K562 (cell line): Measurements from ENCODE around the gene TBC1D2B. TPM values are rescaled to one million over a fixed set of nuclear protein-coding genes. Genes with fewer than 3 reads are reported as not detected.
A peak's percentile ranks its signal among the peaks of the same experiment; 100 is the strongest.

Source experiments
- ATAC-seq: fragments of 200-7000 bp; cut with Tn5 transposase; 3 replicates; pipeline ENCODE4 v1.9.1; 2020; ENCODE audit warnings: moderate library complexity
- BruUV-seq: library from RNA; stranded (reverse); fragments of 400-500 nt; replicated peaks from 2 replicates; lab custom pipeline; 2021; lab: Mats Ljungman, UMichigan
- CTCF ChIA-PET: fragments of 300-600 bp; formaldehyde crosslinking; extraction: SDS; loops from one replicate; lab custom pipeline; 2021; ENCODE audit warnings: low intra/inter-chr PET ratio; lab: Yijun Ruan, JAX
- POLR2A ChIA-PET: fragments of 300-600, 350-650 bp; sonication (Branson Sonifier 250); formaldehyde crosslinking; extraction: SDS; loops from one replicate; lab custom pipeline; 2021; ENCODE audit warnings: antibody characterized with exemption, inconsistent platforms; lab: Yijun Ruan, JAX
- DNase-seq, 4 experiments: peaks; one replicate each; pipeline versions ENCODE4 v3.0.0 to v3.0.0-alpha.2; 2011 to 2018; ENCODE audit warnings: low spot score in 3 of 4, mixed read lengths in 3 of 4; ENCODE audit errors: extremely low read depth in 1 of 4
- FAIRE-seq: peaks from 2 replicates; lab custom pipeline; 2011; peaks lifted over from hg19 to GRCh38; lab: Jason Lieb, UNC
- H2AFZ ChIP-seq: 2 replicates; pipeline ENCODE4 v1.6.0; 2011; ENCODE audit warnings: low read depth, low read length, control low read depth, inconsistent platforms
- H3K27ac ChIP-seq: fragments of 200-600 bp; 3 replicates; pipeline ENCODE4 v1.8.0; 2011; ENCODE audit warnings: low read depth, mild to moderate bottlenecking, control low read depth, inconsistent platforms, low read length, moderate library complexity, mixed read lengths; ENCODE audit errors: extremely low read depth
- H3K27me3 ChIP-seq, 2 experiments: fragments of 300-600 bp in 1 of 2; 2 replicates in 1 of 2; 3 replicates in 1 of 2; pipeline versions ENCODE4 v1.6.0 to v1.8.0; 2011; ENCODE audit warnings: inconsistent platforms in 2 of 2, low read length in 2 of 2, mild to moderate bottlenecking in 1 of 2, mixed read lengths in 1 of 2, moderate library complexity in 1 of 2; ENCODE audit not compliant: control insufficient read depth in 2 of 2, insufficient read depth in 2 of 2
- H3K36me3 ChIP-seq: fragments of 300-600 bp; 3 replicates; pipeline ENCODE4 v1.8.0; 2011; ENCODE audit warnings: mild to moderate bottlenecking, low read length, inconsistent platforms; ENCODE audit not compliant: control insufficient read depth, insufficient read depth
- H3K4me1 ChIP-seq, 2 experiments: fragments of 200-600 bp in 1 of 2; replicated peaks in 1 of 2; 2 replicates in 1 of 2; 3 replicates in 1 of 2; pipeline versions ENCODE4 v1.5.1 to v1.8.0; 2011; ENCODE audit warnings: inconsistent platforms in 2 of 2, low read length in 2 of 2, mild to moderate bottlenecking in 1 of 2, mixed read lengths in 1 of 2, moderate library complexity in 1 of 2; ENCODE audit not compliant: control insufficient read depth in 2 of 2, insufficient read depth in 2 of 2
- H3K4me2 ChIP-seq: 2 replicates; pipeline ENCODE4 v1.6.1; 2011; ENCODE audit warnings: low read length, control low read depth, inconsistent platforms, mixed read lengths; ENCODE audit not compliant: insufficient read depth
- H3K4me3 ChIP-seq: fragments of 200-600 bp; sonication (generic), shearing (Covaris generic); 2 replicates; pipeline ENCODE4 v1.5.1; 2016; ENCODE audit warnings: control low read depth, inconsistent platforms
- H3K79me2 ChIP-seq: fragments of 200-600 bp; 3 replicates; pipeline ENCODE4 v1.8.0; 2011; ENCODE audit warnings: low read length, inconsistent platforms; ENCODE audit not compliant: control insufficient read depth, insufficient read depth
- H3K9ac ChIP-seq, 2 experiments: 2 replicates each; pipeline versions ENCODE4 v1.6.0 to v1.6.1; 2011; ENCODE audit warnings: low read depth in 2 of 2, low read length in 2 of 2, control low read depth in 1 of 2, inconsistent platforms in 1 of 2, mild to moderate bottlenecking in 1 of 2, mixed read lengths in 1 of 2; ENCODE audit not compliant: insufficient read depth in 1 of 2
- H3K9me1 ChIP-seq: one replicate; pipeline ENCODE4 v1.6.0; 2011; ENCODE audit warnings: inconsistent platforms, mild to moderate bottlenecking, low read length, moderate library complexity; ENCODE audit not compliant: control insufficient read depth, insufficient read depth
- H3K9me3 ChIP-seq: replicated peaks from 2 replicates; pipeline ENCODE4 v1.5.1; 2011; ENCODE audit warnings: low read depth, low read length, inconsistent platforms; ENCODE audit not compliant: control insufficient read depth, insufficient read depth
- H4K20me1 ChIP-seq: replicated peaks from 2 replicates; pipeline ENCODE4 v1.6.1; 2011; ENCODE audit warnings: low read length, inconsistent platforms, mixed read lengths; ENCODE audit not compliant: control insufficient read depth, insufficient read depth
- ARHGAP35 ChIP-seq: fragments of 450-650 bp; IDR thresholded peaks from 2 replicates; pipeline ENCODE4 v1.6.1; 2018; ENCODE audit not compliant: partially characterized antibody
- CXXC5 ChIP-seq: fragments of 250-450 bp; sonication (Bioruptor Pico); IDR thresholded peaks from 2 replicates; pipeline ENCODE4 v1.8.0; 2022; ENCODE audit warnings: inconsistent platforms, mild to moderate bottlenecking, moderate library complexity
- FOXJ2 ChIP-seq: fragments of 200-800 bp; sonication (Bioruptor generic); IDR thresholded peaks from 2 replicates; pipeline ENCODE4 v1.6.1; 2016; ENCODE audit warnings: missing genetic modification characterization, missing compliant biosample characterization
- HMBOX1 ChIP-seq: sonication (generic); IDR thresholded peaks from 2 replicates; pipeline ENCODE4 v1.6.1; 2016
- JUND ChIP-seq, 2 experiments: IDR thresholded peaks; 2 replicates in 1 of 2; 3 replicates in 1 of 2; pipeline ENCODE4 v1.6.1; 2011; ENCODE audit warnings: borderline replicate concordance in 2 of 2, low read depth in 2 of 2, low read length in 2 of 2, improper control_type of control experiment in 1 of 2, missing biosample characterization in 1 of 2, missing genetic modification characterization in 1 of 2, missing genetic modification reagents in 1 of 2
- POLR2AphosphoS2 ChIP-seq: IDR thresholded peaks from 2 replicates; pipeline ENCODE4 v1.6.1; 2012; ENCODE audit warnings: low read length, improper control_type of control experiment
- ZBED1 ChIP-seq: IDR thresholded peaks from 2 replicates; pipeline ENCODE4 v1.6.1; 2014
- ZFP36 ChIP-seq: fragments of 150-350 bp; IDR thresholded peaks from 2 replicates; pipeline ENCODE4 v1.6.1; 2018; ENCODE audit warnings: low read length, low read depth; ENCODE audit not compliant: partially characterized antibody
- ZKSCAN1 ChIP-seq: fragments of 150-350 bp; IDR thresholded peaks from 2 replicates; pipeline ENCODE4 v1.6.1; 2016; ENCODE audit warnings: low read depth, low read length
- ZNF224 ChIP-seq: sonication (generic); formaldehyde crosslinking; IDR thresholded peaks from 2 replicates; pipeline ENCODE4 v1.8.0; 2022; ENCODE audit warnings: mild to moderate bottlenecking, missing genetic modification reagents
- WGBS: fragments of 100-300 bp; shearing (Covaris generic); methylation state at CpG from one replicate; pipeline ENCODE4 v1.1.6; 2016; ENCODE audit warnings: low coverage, mixed read lengths; ENCODE audit not compliant: insufficient coverage; ENCODE audit errors: missing lambda C conversion rate; 5-methylcytosine and 5-hydroxymethylcytosine counted together
- in situ Hi-C: fragments of 300-500 bp; cut with MboI; formaldehyde crosslinking; loops from 4 replicates; pipeline ENCODE4 v1.15.0; 2018; ENCODE audit warnings: inconsistent platforms, mixed read lengths
- intact Hi-C: fragments of 100-400 bp; cut with micrococcal nuclease; formaldehyde crosslinking; loops from 2 replicates; pipeline ENCODE4 v1.14.2; 2022
- polyA plus RNA-seq, 8 experiments: library from polyadenylated mRNA; depleted of rRNA in 4 of 8; stranded (reverse) in 5 of 8; unstranded in 3 of 8; fragments of >200 nt; fragmentation: Nextera tagmentation in 2 of 8; fragmentation: Illumina TruSeq in 1 of 8; extraction: Ambion mirVana in 2 of 8; extraction: Trizol in 1 of 8; gene quantifications; 2 replicates each; pipeline versions ENCODE4 v1.2.1 to v1.2.3, GENCODE V29; 2011 to 2014; ENCODE audit warnings: inconsistent platforms in 1 of 8, missing spikeins in 1 of 8
- total RNA-seq, 7 experiments: library from RNA; depleted of rRNA in 6 of 7; stranded (reverse); fragments of >200 nt in 6 of 7; fragmentation: Illumina TruSeq in 2 of 7; extraction: Trizol in 2 of 7; gene quantifications; 2 replicates each; pipeline versions ENCODE4 v1.2.1 to v1.2.3, GENCODE V29; 2011 to 2021; ENCODE audit warnings: low replicate concordance in 1 of 7
- TF ChIP-seq, protein P1 (sequence below), 2 experiments: fragments of 450-650 bp; formaldehyde crosslinking in 1 of 2; IDR thresholded peaks; 2 replicates each; pipeline versions ENCODE4 v1.4.0 to v1.6.1; 2014 to 2020; ENCODE audit warnings: mild to moderate bottlenecking in 2 of 2, borderline replicate concordance in 1 of 2, low read depth in 1 of 2

The TBC1D2B gene
- total and polyA plus RNA-seq, 9 of the 15 experiments (the other 6 are each of a cell fraction or from before 2014, with no cell fraction given) = 0.15 to 16.3 (median 8.9) TPM

- TF ChIP-seq ZNF224 (CRISPR knock-in tag) = no peak
- no peak for TF ChIP-seq ZBED1
- TF ChIP-seq FOXJ2 = no peak
- TF ChIP-seq POLR2AphosphoS2 = no peak
- TF ChIP-seq, all 486 proteins: peak for 0
Measured at GRCh38 chr15:77964193-77964592, 113.3 kb downstream of the TBC1D2B start (continued).

DNA sequence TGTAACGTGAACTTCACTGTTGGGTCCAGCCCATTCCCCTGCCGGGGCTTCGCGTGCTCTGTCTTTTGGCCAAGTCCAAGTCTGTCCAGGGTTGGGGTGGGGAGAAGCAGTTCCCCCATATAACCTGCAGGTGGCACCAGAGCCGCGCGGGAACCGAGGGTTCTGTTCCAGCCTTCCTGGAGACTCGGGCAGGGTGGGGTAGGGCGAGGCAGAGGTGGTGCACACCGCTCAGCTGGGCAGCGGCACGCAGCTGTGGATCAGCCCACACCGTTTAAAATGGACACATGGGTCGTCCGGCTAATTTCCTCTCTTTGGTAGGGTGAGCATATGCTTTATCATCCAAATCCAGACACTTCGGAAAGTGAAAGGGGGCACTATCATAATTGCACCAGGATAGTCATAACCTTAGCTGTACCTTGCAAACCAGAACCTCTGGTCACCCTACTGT lies 118.1 kb downstream of the TBC1D2B start:
- WGBS = 3% methylated on average over 17 of the region's 17 CpGs
- CTCF ChIA-PET = interaction anchor here (0.5 to 2.8 kb wide), 8 partner anchors 147 to 752 kb away, joined by 3 to 16 read pairs (median 3); no protein-coding TSS in a partner anchor
- FAIRE-seq = peak; percentile 56
- in situ Hi-C loops = no loop called here
- no peaks in the 10 kb centered on the region for H3K79me2 ChIP-seq
- H3K36me3 ChIP-seq = no peaks in the 10 kb centered on the region
- peak; percentile 84 to 90 (median 90) for DNase-seq
- no peak overlapping the region for H3K27ac ChIP-seq
- no peaks in the 10 kb centered on the region for H3K9me1 ChIP-seq
- peaks cover 0 to 5% of the 10 kb centered on the region in 2 experiments; a peak in 3 of 5 replicates for H3K4me1 ChIP-seq
- H3K4me2 ChIP-seq = peak overlapping the region; percentile 64; the same call in 1 of the 2 replicates
- peak overlapping the region in 1 of 2 experiments; percentile 8; a peak in 1 of 4 replicates for H3K9ac ChIP-seq
- H3K4me3 ChIP-seq = no peak overlapping the region
- POLR2A ChIA-PET = no interaction called here
- BruUV-seq = no TSS peak
- H4K20me1 ChIP-seq = no peaks in the 10 kb centered on the region
- H2AFZ ChIP-seq = 0 out of 2 replicates have a peak overlapping the region, but pooled peaks have one; percentile 3
- H3K27me3 ChIP-seq = peaks cover 5 to 13% of the 10 kb centered on the region in 2 experiments; a peak in 3 of 5 replicates
- intact Hi-C loops = loop anchor here (1.0 to 5.0 kb wide), 2 partner anchors 149 to 283 kb away; no protein-coding TSS in a partner anchor
- no peaks in the 10 kb centered on the region for H3K9me3 ChIP-seq
- ATAC-seq = peak; percentile 100
- TF ChIP-seq ZFP36 = peak; percentile 9
- TF ChIP-seq, protein P1, sequence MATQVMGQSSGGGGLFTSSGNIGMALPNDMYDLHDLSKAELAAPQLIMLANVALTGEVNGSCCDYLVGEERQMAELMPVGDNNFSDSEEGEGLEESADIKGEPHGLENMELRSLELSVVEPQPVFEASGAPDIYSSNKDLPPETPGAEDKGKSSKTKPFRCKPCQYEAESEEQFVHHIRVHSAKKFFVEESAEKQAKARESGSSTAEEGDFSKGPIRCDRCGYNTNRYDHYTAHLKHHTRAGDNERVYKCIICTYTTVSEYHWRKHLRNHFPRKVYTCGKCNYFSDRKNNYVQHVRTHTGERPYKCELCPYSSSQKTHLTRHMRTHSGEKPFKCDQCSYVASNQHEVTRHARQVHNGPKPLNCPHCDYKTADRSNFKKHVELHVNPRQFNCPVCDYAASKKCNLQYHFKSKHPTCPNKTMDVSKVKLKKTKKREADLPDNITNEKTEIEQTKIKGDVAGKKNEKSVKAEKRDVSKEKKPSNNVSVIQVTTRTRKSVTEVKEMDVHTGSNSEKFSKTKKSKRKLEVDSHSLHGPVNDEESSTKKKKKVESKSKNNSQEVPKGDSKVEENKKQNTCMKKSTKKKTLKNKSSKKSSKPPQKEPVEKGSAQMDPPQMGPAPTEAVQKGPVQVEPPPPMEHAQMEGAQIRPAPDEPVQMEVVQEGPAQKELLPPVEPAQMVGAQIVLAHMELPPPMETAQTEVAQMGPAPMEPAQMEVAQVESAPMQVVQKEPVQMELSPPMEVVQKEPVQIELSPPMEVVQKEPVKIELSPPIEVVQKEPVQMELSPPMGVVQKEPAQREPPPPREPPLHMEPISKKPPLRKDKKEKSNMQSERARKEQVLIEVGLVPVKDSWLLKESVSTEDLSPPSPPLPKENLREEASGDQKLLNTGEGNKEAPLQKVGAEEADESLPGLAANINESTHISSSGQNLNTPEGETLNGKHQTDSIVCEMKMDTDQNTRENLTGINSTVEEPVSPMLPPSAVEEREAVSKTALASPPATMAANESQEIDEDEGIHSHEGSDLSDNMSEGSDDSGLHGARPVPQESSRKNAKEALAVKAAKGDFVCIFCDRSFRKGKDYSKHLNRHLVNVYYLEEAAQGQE (IDR thresholded peaks at IDR 0.05; ENCODE audit: borderline replicate concordance) = peak; percentile 73
- TF ChIP-seq, protein P1 (CRISPR knock-in tag; IDR thresholded peaks at IDR 0.05; ENCODE audit: low read depth) = no peak
- no peak for TF ChIP-seq ARHGAP35
- TF ChIP-seq HMBOX1 = no peak
- TF ChIP-seq JUND (IDR thresholded peaks at IDR 0.05; ENCODE audit: borderline replicate concordance, low read depth, low read length) = peak; percentile 29
- no peak for TF ChIP-seq JUND (tag; IDR thresholded peaks at IDR 0.05; ENCODE audit: borderline replicate concordance, low read depth, low read length)
- peak; percentile 47 for TF ChIP-seq CXXC5 (CRISPR knock-in tag)
- peak; percentile 64 for TF ChIP-seq ZKSCAN1
